Panc1 (cell line): ENCODE results near the gene HNF1B. TPM values are rescaled to one million over a fixed set of nuclear protein-coding genes. Genes with fewer than 3 reads are reported as not detected.
"Not testable (repeated sequence)": the region's sequence is repeated elsewhere in the genome, so short reads cannot be mapped to it uniquely, and the experiment has no call there.

ENCODE experiments used
- ATAC-seq: fragments of 200-7000 bp; cut with Tn5 transposase; 2 replicates; pipeline ENCODE4 v1.9.1; 2020; ENCODE audit warnings: mild to moderate bottlenecking, moderate library complexity
- BruUV-seq: library from RNA; stranded (reverse); fragments of 400-500 nt; replicated peaks from 2 replicates; lab custom pipeline; 2021; lab: Mats Ljungman, UMichigan
- CTCF ChIA-PET: fragments of 300-600 bp; sonication (Branson Sonifier 250); formaldehyde crosslinking; loops from one replicate; lab custom pipeline; 2022; ENCODE audit warnings: antibody characterized with exemption; lab: Charles Lee
- POLR2A ChIA-PET: fragments of 300-600 bp; sonication (Branson Sonifier 250); formaldehyde crosslinking; loops from one replicate; lab custom pipeline; 2022; ENCODE audit warnings: antibody characterized with exemption; lab: Charles Lee
- DNase-seq: peaks from one replicate; pipeline ENCODE4 v3.0.0-alpha.2; 2010; ENCODE audit warnings: low read depth, low spot score
- H3K27ac ChIP-seq: 2 replicates; pipeline ENCODE4 v1.5.1; 2011; ENCODE audit warnings: mild to moderate bottlenecking, low read length, inconsistent platforms
- H3K27me3 ChIP-seq: fragments of 200-500 bp; sonication (Bioruptor generic); 2 replicates; pipeline ENCODE4 v1.6.0; 2014; ENCODE audit warnings: low read length, inconsistent platforms; ENCODE audit not compliant: control insufficient read depth, insufficient read depth
- H3K36me3 ChIP-seq: fragments of 200-500 bp; sonication (Bioruptor generic); 2 replicates; pipeline ENCODE4 v1.5.1; 2014; ENCODE audit warnings: inconsistent platforms, mild to moderate bottlenecking, low read length, moderate library complexity; ENCODE audit not compliant: control insufficient read depth, insufficient read depth
- H3K4me1 ChIP-seq: 2 replicates; pipeline ENCODE4 v1.5.1; 2011; ENCODE audit warnings: inconsistent platforms, mild to moderate bottlenecking, low read length, moderate library complexity; ENCODE audit not compliant: control insufficient read depth, insufficient read depth
- H3K4me3 ChIP-seq, 2 experiments: 2 replicates each; pipeline ENCODE4 v1.5.1; 2011 to 2012; ENCODE audit warnings: low read depth in 2 of 2, low read length in 2 of 2, mild to moderate bottlenecking in 2 of 2, inconsistent platforms in 1 of 2, moderate library complexity in 1 of 2
- H3K9me3 ChIP-seq: fragments of 200-500 bp; sonication (Bioruptor generic); 2 replicates; pipeline ENCODE4 v1.5.1; 2014; ENCODE audit warnings: low read depth, mild to moderate bottlenecking, inconsistent platforms, low read length, moderate library complexity; ENCODE audit not compliant: control insufficient read depth, insufficient read depth
- CTCF ChIP-seq: fragments of 450-650 bp; IDR thresholded peaks from 2 replicates; pipeline ENCODE4 v1.5.1; 2017; ENCODE audit warnings: mild to moderate bottlenecking
- POLR2AphosphoS5 ChIP-seq: IDR thresholded peaks from 2 replicates; pipeline ENCODE4 v1.6.1; 2012; ENCODE audit warnings: mild to moderate bottlenecking, low read depth, low read length, moderate library complexity
- REST ChIP-seq, 2 experiments: IDR thresholded peaks; 2 replicates each; pipeline ENCODE4 v1.6.1; 2011 to 2012; ENCODE audit warnings: low read depth in 2 of 2, control low read depth in 1 of 2, low read length in 1 of 2, mild to moderate bottlenecking in 1 of 2, moderate library complexity in 1 of 2; ENCODE audit not compliant: insufficient read depth in 1 of 2
- SIN3A ChIP-seq: IDR thresholded peaks from 2 replicates; pipeline ENCODE4 v1.6.1; 2012; ENCODE audit warnings: low read depth, mild to moderate bottlenecking, low read length, moderate library complexity, borderline replicate concordance; ENCODE audit not compliant: insufficient read depth
- TCF7L2 ChIP-seq: IDR thresholded peaks from 2 replicates; pipeline ENCODE4 v1.6.1; 2011; ENCODE audit warnings: mild to moderate bottlenecking, low read depth, low read length, inconsistent platforms
- in situ Hi-C: cut with HindIII; loops from 2 replicates; pipeline ENCODE4 v1.10.0; 2016; ENCODE audit warnings: low sequenced_read_pairs, low pct_unique_long_range_greater_than_20kb
- intact Hi-C: fragments of 100-400 bp; cut with micrococcal nuclease; formaldehyde crosslinking; loops from one replicate; pipeline ENCODE4 v1.10.0; 2022; ENCODE audit not compliant: unreplicated experiment
- total RNA-seq: library from RNA; stranded (reverse); gene quantifications from one replicate; pipeline ENCODE4 v1.2.1, GENCODE V29; 2021; ENCODE audit not compliant: unreplicated experiment

HNF1B gene
- total RNA-seq, 1 experiment from 2014 or later: not detected

- H3K36me3 ChIP-seq: no peaks in the 10 kb centered on the region
- TF ChIP-seq REST (IDR thresholded peaks at IDR 0.05; ENCODE audit: insufficient read depth in 1 of 2, low read depth in 2 of 2, low read length in 1 of 2) (no peak), POLR2AphosphoS5 (no peak), TCF7L2 (no peak), CTCF (no peak), SIN3A (no peak)
- in situ Hi-C loops: no loop called here
- H3K27me3 ChIP-seq: peaks cover 5% of the 10 kb centered on the region
- no peak overlapping the region for H3K4me3 ChIP-seq
- no TSS peak for BruUV-seq
- ChIA-PET CTCF (no interaction called here), POLR2A (no interaction called here)
- no peak overlapping the region for H3K27ac ChIP-seq
- DNase-seq (no peak), ATAC-seq (no peak)
- no peaks in the 10 kb centered on the region for H3K4me1 ChIP-seq
- no peaks in the 10 kb centered on the region for H3K9me3 ChIP-seq
- intact Hi-C loops: no loop called here
Observed at GRCh38 chr17:37787055-37787757, 42.3 kb upstream of the HNF1B start.

- ChIA-PET CTCF (no interaction called here), POLR2A (no interaction called here)
- Histone ChIP-seq H3K27me3 (peaks cover 5% of the 10 kb centered on the region; the same call in 1 of the 2 replicates), H3K27ac (no peak overlapping the region), H3K36me3 (no peaks in the 10 kb centered on the region), H3K4me3 (no peak overlapping the region), H3K4me1 (no peaks in the 10 kb centered on the region), H3K9me3 (no peaks in the 10 kb centered on the region)
- TF ChIP-seq SIN3A (no peak), CTCF (no peak), TCF7L2 (no peak), POLR2AphosphoS5 (no peak), REST (IDR thresholded peaks at IDR 0.05; ENCODE audit: insufficient read depth in 1 of 2, low read depth in 2 of 2, low read length in 1 of 2) (no peak)
- BruUV-seq: no TSS peak
- intact Hi-C loops (no loop called here), in situ Hi-C loops (no loop called here)
- ATAC-seq (no peak), DNase-seq (no peak)
Observed at GRCh38 chr17:37786481-37786880, 41.6 kb upstream of the HNF1B start.

- in situ Hi-C loops, DNase-seq, CTCF ChIA-PET, H3K27ac ChIP-seq, H3K4me3 ChIP-seq, H3K27me3 ChIP-seq, POLR2A ChIA-PET, BruUV-seq, H3K9me3 ChIP-seq, intact Hi-C loops, H3K4me1 ChIP-seq, H3K36me3 ChIP-seq, ATAC-seq: not testable (repeated sequence)
Observed at GRCh38 chr17:37782460-37782859, 37.6 kb upstream of the HNF1B start.
